OCI-LY3 (cell line): ENCODE measurements around the gene ANGPTL7.

Experiments
- H2AFZ ChIP-seq: fragments of 200-600, 300-600 bp; shearing (Covaris generic); 2 replicates; pipeline ENCODE4 v1.6.0; 2014; ENCODE audit warnings: antibody characterized with exemption, low read depth, low read length
- H3K27ac ChIP-seq: fragments of 200-600, 300-600 bp; sonication (generic); 2 replicates; pipeline ENCODE4 v1.5.1; 2014; ENCODE audit warnings: mild to moderate bottlenecking, low read length, moderate library complexity, mixed read lengths
- H3K27me3 ChIP-seq: fragments of 200-600, 300-600 bp; sonication (generic); 2 replicates; pipeline ENCODE4 v1.6.1; 2014; ENCODE audit warnings: low read depth, low read length, mixed read lengths
- H3K36me3 ChIP-seq: fragments of 200-600, 300-600 bp; sonication (generic); replicated peaks from 2 replicates; pipeline ENCODE3; 2014; ENCODE audit warnings: low read depth, low read length, mixed read lengths
- H3K4me1 ChIP-seq: fragments of 300-600, 200-600 bp; sonication (generic); 2 replicates; pipeline ENCODE4 v1.6.1; 2014; ENCODE audit warnings: low read length, mixed read lengths
- H3K4me2 ChIP-seq: fragments of 200-600, 300-600 bp; sonication (generic); 2 replicates; pipeline ENCODE4 v1.6.1; 2014; ENCODE audit warnings: low read length, mixed read lengths
- H3K4me3 ChIP-seq: fragments of 300-600, 200-600 bp; sonication (generic); 2 replicates; pipeline ENCODE4 v1.5.1; 2014; ENCODE audit warnings: antibody characterized with exemption, mild to moderate bottlenecking, low read length, moderate library complexity
- H3K79me2 ChIP-seq: fragments of 300-600, 200-600 bp; shearing (Covaris generic); 2 replicates; pipeline ENCODE4 v1.6.1; 2014; ENCODE audit warnings: mild to moderate bottlenecking, low read length, mixed read lengths
- H3K9ac ChIP-seq: fragments of 300-600, 200-600 bp; shearing (Covaris generic); 2 replicates; pipeline ENCODE4 v1.6.0; 2014; ENCODE audit warnings: mild to moderate bottlenecking, low read length, moderate library complexity
- H3K9me3 ChIP-seq: fragments of 200-600, 300-600 bp; shearing (Covaris generic); 2 replicates; pipeline ENCODE4 v1.6.1; 2014; ENCODE audit warnings: low read length, mixed read lengths; ENCODE audit not compliant: insufficient read depth
- H4K20me1 ChIP-seq: fragments of 200-600, 300-600 bp; sonication (generic); 2 replicates; pipeline ENCODE4 v1.6.1; 2016; ENCODE audit warnings: low read length, mixed read lengths; ENCODE audit not compliant: insufficient read depth
- CTCF ChIP-seq: fragments of 200-600, 300-600 bp; sonication (generic); IDR thresholded peaks from 2 replicates; pipeline ENCODE4 v1.5.1; 2014; ENCODE audit warnings: antibody characterized with exemption, low read length, low read depth
- EZH2phosphoT487 ChIP-seq: fragments of 200-600 bp; shearing (Covaris generic); IDR thresholded peaks from 2 replicates; pipeline ENCODE4 v1.6.1; 2018; ENCODE audit warnings: antibody characterized with exemption, mixed run types, low read depth

The ANGPTL7 gene

GRCh38 chr1:11196945-11197344, 7.8 kb downstream of the ANGPTL7 start:
- Histone ChIP-seq H3K4me1 (no peaks in the 10 kb centered on the region), H3K79me2 (no peaks in the 10 kb centered on the region), H3K27me3 (no peaks in the 10 kb centered on the region), H4K20me1 (no peaks in the 10 kb centered on the region), H3K9me3 (no peaks in the 10 kb centered on the region), H3K4me2 (no peak overlapping the region), H2AFZ (no peak overlapping the region), H3K27ac (no peak overlapping the region), H3K4me3 (no peak overlapping the region), H3K9ac (no peak overlapping the region), H3K36me3 (no peaks in the 10 kb centered on the region)
- TF ChIP-seq EZH2phosphoT487 = no peak
- TF ChIP-seq CTCF = no peak

- TF ChIP-seq EZH2phosphoT487 (no peak), CTCF (no peak)
- H3K4me1 ChIP-seq = no peaks in the 10 kb centered on the region
- no peaks in the 10 kb centered on the region for H3K79me2 ChIP-seq
- H2AFZ ChIP-seq = no peak overlapping the region
- H3K9me3 ChIP-seq = no peaks in the 10 kb centered on the region
- no peaks in the 10 kb centered on the region for H4K20me1 ChIP-seq
- no peak overlapping the region for H3K4me3 ChIP-seq
- no peak overlapping the region for H3K9ac ChIP-seq
- no peaks in the 10 kb centered on the region for H3K27me3 ChIP-seq
- no peaks in the 10 kb centered on the region for H3K36me3 ChIP-seq
- no peak overlapping the region for H3K27ac ChIP-seq
- no peak overlapping the region for H3K4me2 ChIP-seq
These were observed 8.2 kb downstream of the ANGPTL7 start for GRCh38 chr1:11197359-11197758.

GRCh38 chr1:11198257-11198656, 9.1 kb downstream of the ANGPTL7 start:
- no peaks in the 10 kb centered on the region for H3K79me2 ChIP-seq
- no peak for TF ChIP-seq CTCF
- TF ChIP-seq EZH2phosphoT487 = no peak
- no peaks in the 10 kb centered on the region for H3K36me3 ChIP-seq
- no peaks in the 10 kb centered on the region for H4K20me1 ChIP-seq
- no peaks in the 10 kb centered on the region for H3K27me3 ChIP-seq
- no peak overlapping the region for H3K27ac ChIP-seq
- no peak overlapping the region for H2AFZ ChIP-seq
- no peak overlapping the region for H3K9ac ChIP-seq
- H3K4me3 ChIP-seq = no peak overlapping the region
- no peak overlapping the region for H3K4me2 ChIP-seq
- H3K9me3 ChIP-seq = no peaks in the 10 kb centered on the region
- no peaks in the 10 kb centered on the region for H3K4me1 ChIP-seq

GRCh38 chr1:11198851-11199594, 9.9 kb downstream of the ANGPTL7 start:
- peaks cover 4% of the 10 kb centered on the region for H3K36me3 ChIP-seq

More at GRCh38 chr1:11198851-11199594, 9.9 kb downstream of the ANGPTL7 start:
- H3K4me2 ChIP-seq = no peak overlapping the region
- H3K27ac ChIP-seq = no peak overlapping the region
- no peak overlapping the region for H2AFZ ChIP-seq
- no peaks in the 10 kb centered on the region for H3K9me3 ChIP-seq
- H3K4me1 ChIP-seq = no peaks in the 10 kb centered on the region
- no peaks in the 10 kb centered on the region for H4K20me1 ChIP-seq
- TF ChIP-seq EZH2phosphoT487 (no peak), CTCF (no peak)
- no peak overlapping the region for H3K9ac ChIP-seq
- H3K79me2 ChIP-seq = no peaks in the 10 kb centered on the region
- no peak overlapping the region for H3K4me3 ChIP-seq
- no peaks in the 10 kb centered on the region for H3K27me3 ChIP-seq
